Astrocyte (in vitro differentiated cells and primary cell): ENCODE data around the gene DRD2. TPM values are rescaled to one million over a fixed set of nuclear protein-coding genes. Genes with fewer than 3 reads are reported as not detected.

Source experiments
- DNase-seq: peaks from one replicate; pipeline ENCODE4 v3.0.0-alpha.2; 2010; ENCODE audit warnings: low read depth
- FAIRE-seq: peaks from 2 replicates; lab custom pipeline; 2011; peaks lifted over from hg19 to GRCh38; lab: Jason Lieb, UNC
- H2AFZ ChIP-seq: 2 replicates; pipeline ENCODE4 v1.6.0; 2012; ENCODE audit warnings: low read depth, low read length, inconsistent platforms
- H3K27ac ChIP-seq: 2 replicates; pipeline ENCODE4 v1.5.1; 2011; ENCODE audit warnings: low read depth, low read length, inconsistent platforms
- H3K27me3 ChIP-seq: 2 replicates; pipeline ENCODE4 v1.6.0; 2011; ENCODE audit warnings: low read length, inconsistent platforms; ENCODE audit not compliant: insufficient read depth
- H3K36me3 ChIP-seq: 2 replicates; pipeline ENCODE4 v1.5.1; 2011; ENCODE audit warnings: low read length, inconsistent platforms; ENCODE audit not compliant: insufficient read depth
- H3K4me1 ChIP-seq: 2 replicates; pipeline ENCODE4 v1.5.1; 2011; ENCODE audit warnings: low read length, inconsistent platforms; ENCODE audit not compliant: insufficient read depth
- H3K4me2 ChIP-seq: 2 replicates; pipeline ENCODE4 v1.6.0; 2012; ENCODE audit warnings: low read length, inconsistent platforms
- H3K4me3 ChIP-seq: 2 replicates; pipeline ENCODE4 v1.5.1; 2011; ENCODE audit warnings: low read depth, mild to moderate bottlenecking, low read length, inconsistent platforms; ENCODE audit not compliant: insufficient read depth
- H3K79me2 ChIP-seq: 2 replicates; pipeline ENCODE4 v1.6.0; 2012; ENCODE audit warnings: mild to moderate bottlenecking, low read length, inconsistent platforms; ENCODE audit not compliant: insufficient read depth
- H3K9ac ChIP-seq: 2 replicates; pipeline ENCODE4 v1.6.0; 2012; ENCODE audit warnings: mild to moderate bottlenecking, low read length, inconsistent platforms
- H3K9me3 ChIP-seq: 2 replicates; pipeline ENCODE4 v1.5.1; 2012; ENCODE audit warnings: low read depth, mild to moderate bottlenecking, low read length, inconsistent platforms; ENCODE audit not compliant: insufficient read depth
- H4K20me1 ChIP-seq: 2 replicates; pipeline ENCODE4 v1.6.0; 2012; ENCODE audit warnings: low read length, inconsistent platforms; ENCODE audit not compliant: insufficient read depth
- H3K27ac Mint-ChIP-seq: one replicate; pipeline ENCODE4 v1.8.0; 2021; ENCODE audit warnings: mild to moderate bottlenecking, mixed read lengths; ENCODE audit not compliant: unreplicated experiment
- H3K27me3 Mint-ChIP-seq: one replicate; pipeline ENCODE4 v1.8.0; 2021; ENCODE audit warnings: low read depth, mixed read lengths; ENCODE audit not compliant: unreplicated experiment
- H3K36me3 Mint-ChIP-seq: one replicate; pipeline ENCODE4 v1.8.0; 2021; ENCODE audit warnings: low read depth, mixed read lengths; ENCODE audit not compliant: unreplicated experiment
- H3K4me1 Mint-ChIP-seq: one replicate; pipeline ENCODE4 v1.8.0; 2021; ENCODE audit warnings: low read depth, mixed read lengths; ENCODE audit not compliant: unreplicated experiment
- H3K4me3 Mint-ChIP-seq: one replicate; pipeline ENCODE4 v1.8.0; 2021; ENCODE audit warnings: mild to moderate bottlenecking, moderate library complexity, mixed read lengths; ENCODE audit not compliant: unreplicated experiment
- H3K9me3 Mint-ChIP-seq: one replicate; pipeline ENCODE4 v1.8.0; 2021; ENCODE audit warnings: mild to moderate bottlenecking, mixed read lengths; ENCODE audit not compliant: unreplicated experiment
- EZH2 ChIP-seq: IDR thresholded peaks from 2 replicates; pipeline ENCODE4 v1.6.1; 2012; ENCODE audit warnings: mild to moderate bottlenecking, low read length, inconsistent platforms; ENCODE audit not compliant: insufficient read depth
- total RNA-seq: library from RNA; stranded (reverse); gene quantifications from 2 replicates; pipeline ENCODE4 v1.2.1, GENCODE V29; 2021
- TF ChIP-seq, protein P1 (sequence below): IDR thresholded peaks from 2 replicates; pipeline ENCODE4 v1.5.1; 2011; ENCODE audit warnings: low read depth, mild to moderate bottlenecking, inconsistent platforms, low read length, moderate library complexity; ENCODE audit not compliant: insufficient read depth

Gene DRD2
- total RNA-seq, 1 donor from 2014 or later = not detected

DNA sequence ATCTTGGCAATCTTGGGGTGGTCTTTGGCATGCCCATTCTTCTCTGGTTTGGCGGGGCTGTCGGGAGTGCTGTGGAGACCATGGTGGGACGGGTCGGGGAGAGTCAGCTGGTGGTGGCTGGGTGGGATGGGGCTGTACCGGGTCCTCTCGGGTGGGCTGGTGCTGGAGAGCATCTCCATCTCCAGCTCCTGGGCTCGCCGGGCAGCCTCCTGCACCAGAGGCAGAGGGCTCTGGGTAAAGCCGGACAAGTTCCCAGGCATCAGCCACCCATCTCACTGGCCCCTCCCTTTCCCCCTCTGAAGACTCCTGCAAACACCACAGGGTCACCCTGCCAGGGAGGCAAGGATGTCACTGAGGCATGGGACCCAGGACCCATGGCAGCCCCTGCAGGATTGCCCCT, 62.5 kb downstream of the DRD2 start:
- Histone ChIP-seq H3K4me2 (no peak overlapping the region), H3K36me3 (no peaks in the 10 kb centered on the region), H3K27ac (no peak overlapping the region), H3K4me3 (no peak overlapping the region), H3K79me2 (no peaks in the 10 kb centered on the region), H2AFZ (no peak overlapping the region), H3K9me3 (no peaks in the 10 kb centered on the region), H3K9ac (no peak overlapping the region), H3K4me1 (no peaks in the 10 kb centered on the region), H3K27me3 (peaks cover under 1% of the 10 kb centered on the region), H4K20me1 (no peaks in the 10 kb centered on the region)
- no peaks in the 10 kb centered on the region for H3K4me1 Mint-ChIP-seq
- H3K27me3 Mint-ChIP-seq = peaks cover 76% of the 10 kb centered on the region
- no peak overlapping the region for H3K4me3 Mint-ChIP-seq
- peaks cover 2% of the 10 kb centered on the region for H3K36me3 Mint-ChIP-seq
- H3K27ac Mint-ChIP-seq = no peak overlapping the region
- FAIRE-seq (no peak), DNase-seq (no peak)
- no peak for TF ChIP-seq EZH2
- TF ChIP-seq, protein P1, sequence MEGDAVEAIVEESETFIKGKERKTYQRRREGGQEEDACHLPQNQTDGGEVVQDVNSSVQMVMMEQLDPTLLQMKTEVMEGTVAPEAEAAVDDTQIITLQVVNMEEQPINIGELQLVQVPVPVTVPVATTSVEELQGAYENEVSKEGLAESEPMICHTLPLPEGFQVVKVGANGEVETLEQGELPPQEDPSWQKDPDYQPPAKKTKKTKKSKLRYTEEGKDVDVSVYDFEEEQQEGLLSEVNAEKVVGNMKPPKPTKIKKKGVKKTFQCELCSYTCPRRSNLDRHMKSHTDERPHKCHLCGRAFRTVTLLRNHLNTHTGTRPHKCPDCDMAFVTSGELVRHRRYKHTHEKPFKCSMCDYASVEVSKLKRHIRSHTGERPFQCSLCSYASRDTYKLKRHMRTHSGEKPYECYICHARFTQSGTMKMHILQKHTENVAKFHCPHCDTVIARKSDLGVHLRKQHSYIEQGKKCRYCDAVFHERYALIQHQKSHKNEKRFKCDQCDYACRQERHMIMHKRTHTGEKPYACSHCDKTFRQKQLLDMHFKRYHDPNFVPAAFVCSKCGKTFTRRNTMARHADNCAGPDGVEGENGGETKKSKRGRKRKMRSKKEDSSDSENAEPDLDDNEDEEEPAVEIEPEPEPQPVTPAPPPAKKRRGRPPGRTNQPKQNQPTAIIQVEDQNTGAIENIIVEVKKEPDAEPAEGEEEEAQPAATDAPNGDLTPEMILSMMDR = no peak
- peaks cover 9% of the 10 kb centered on the region for H3K9me3 Mint-ChIP-seq

DNA sequence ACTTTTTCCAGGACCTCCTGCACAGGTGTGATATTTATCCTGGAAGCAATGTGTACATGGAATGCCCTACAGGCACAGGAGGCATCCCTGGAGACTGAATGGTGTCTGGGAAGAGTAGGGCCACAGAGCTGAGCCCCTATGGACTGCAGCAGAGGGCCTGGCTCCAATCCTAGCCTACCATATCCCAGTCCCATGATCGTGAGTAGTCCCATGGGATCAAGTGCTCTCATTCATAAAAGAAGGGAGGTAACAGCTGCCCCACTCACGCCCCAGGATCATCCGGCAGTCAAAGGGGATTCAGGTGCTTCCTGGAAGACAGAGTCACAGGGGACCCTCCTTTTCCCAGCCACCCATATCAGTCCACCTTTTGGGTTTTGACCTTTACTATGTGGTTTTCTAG, 63.7 kb downstream of the DRD2 start:
- no peak overlapping the region for H2AFZ ChIP-seq
- H3K4me1 Mint-ChIP-seq = no peaks in the 10 kb centered on the region
- no peak overlapping the region for H3K4me3 Mint-ChIP-seq
- H3K36me3 ChIP-seq = no peaks in the 10 kb centered on the region
- H3K9ac ChIP-seq = no peak overlapping the region
- peaks cover 9% of the 10 kb centered on the region for H3K9me3 Mint-ChIP-seq
- H4K20me1 ChIP-seq = no peaks in the 10 kb centered on the region
- no peak overlapping the region for H3K4me3 ChIP-seq
- H3K27me3 Mint-ChIP-seq = peaks cover 74% of the 10 kb centered on the region
- FAIRE-seq (no peak), DNase-seq (no peak)
- H3K9me3 ChIP-seq = no peaks in the 10 kb centered on the region
- H3K4me1 ChIP-seq = no peaks in the 10 kb centered on the region
- H3K27ac Mint-ChIP-seq = no peak overlapping the region
- H3K79me2 ChIP-seq = no peaks in the 10 kb centered on the region
- H3K27ac ChIP-seq = no peak overlapping the region
- TF ChIP-seq EZH2 = no peak
- TF ChIP-seq, protein P1 = no peak
- peaks cover 3% of the 10 kb centered on the region for H3K27me3 ChIP-seq
- no peak overlapping the region for H3K4me2 ChIP-seq
- peaks cover 2% of the 10 kb centered on the region for H3K36me3 Mint-ChIP-seq

DNA sequence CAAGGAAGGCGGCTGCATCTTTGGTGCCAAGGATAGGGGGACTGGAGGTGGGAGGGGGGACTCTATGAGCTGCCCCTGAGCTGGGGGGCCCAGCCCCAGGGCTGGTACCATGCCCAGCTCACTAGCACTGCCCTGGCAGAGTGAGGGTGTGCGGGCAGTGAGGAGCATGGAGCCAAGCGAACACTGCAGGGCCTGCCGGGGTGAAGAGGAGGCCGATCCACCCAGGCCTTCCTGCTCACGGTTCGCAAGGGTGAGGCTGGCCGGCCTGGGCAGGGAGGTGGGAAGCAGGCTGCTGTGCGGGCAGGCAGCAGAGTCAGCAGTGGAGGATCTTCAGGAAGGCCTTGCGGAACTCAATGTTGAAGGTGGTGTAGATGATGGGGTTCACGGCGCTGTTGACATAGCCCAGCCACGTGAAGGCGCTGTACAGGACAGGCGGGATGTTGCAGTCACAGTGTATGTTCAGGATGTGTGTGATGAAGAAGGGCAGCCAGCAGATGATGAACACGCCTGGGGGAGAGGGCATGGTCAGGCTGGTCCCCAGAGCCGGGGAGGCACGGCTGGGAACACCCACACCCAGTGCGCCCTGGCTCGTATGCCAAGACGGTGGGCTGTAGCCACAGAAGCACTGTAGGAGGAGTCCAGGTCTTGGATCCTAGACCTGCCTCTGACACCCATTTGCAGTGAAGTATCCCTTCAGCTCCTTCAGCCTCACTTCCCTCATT, 64.6 kb downstream of the DRD2 start:
- Histone ChIP-seq H3K79me2 (no peaks in the 10 kb centered on the region), H3K4me1 (no peaks in the 10 kb centered on the region), H3K27ac (no peak overlapping the region), H3K9ac (no peak overlapping the region), H3K4me3 (no peak overlapping the region), H3K36me3 (no peaks in the 10 kb centered on the region), H3K9me3 (no peaks in the 10 kb centered on the region), H3K27me3 (peaks cover 3% of the 10 kb centered on the region), H3K4me2 (no peak overlapping the region), H2AFZ (no peak overlapping the region), H4K20me1 (no peaks in the 10 kb centered on the region)
- FAIRE-seq (no peak), DNase-seq (no peak)
- H3K27me3 Mint-ChIP-seq = peaks cover 72% of the 10 kb centered on the region
- H3K4me3 Mint-ChIP-seq = no peak overlapping the region
- TF ChIP-seq, protein P1 = no peak
- TF ChIP-seq EZH2 = no peak
- H3K9me3 Mint-ChIP-seq = peaks cover 9% of the 10 kb centered on the region
- H3K27ac Mint-ChIP-seq = no peak overlapping the region
- H3K4me1 Mint-ChIP-seq = no peaks in the 10 kb centered on the region
- peaks cover 2% of the 10 kb centered on the region for H3K36me3 Mint-ChIP-seq
